Posterior vena cava (tissue), 2 donors: ENCODE results near the gene RANBP17. TPM values are rescaled to one million over a fixed set of nuclear protein-coding genes. Genes with fewer than 3 reads are reported as not detected.

Source experiments
- DNase-seq: peaks from one replicate; pipeline ENCODE4 v3.0.0-alpha.2; 2020; ENCODE audit warnings: low spot score
- intact Hi-C, 2 donors: fragments of 100-400 bp; cut with DNase I; formaldehyde crosslinking; loops; one replicate each; pipeline versions ENCODE4 v1.14.1 to v1.14.2; 2022 to 2023
- total RNA-seq, 2 donors: library from RNA; stranded (reverse); fragmentation: NEBNext Ultra II Directional; extraction: Animal tissue kit (Norgen Biotek cat#: 25700); gene quantifications; one replicate each; pipeline ENCODE4 v1.2.1, GENCODE V29; 2021
- donor health status: DM: yes; HTN: yes; CAD: no.
- donor health status: DM: yes; HTN: yes; CAD: no.

The RANBP17 gene
- total RNA-seq, 2 donors from 2014 or later: 21.7 to 24.3 TPM

DNA sequence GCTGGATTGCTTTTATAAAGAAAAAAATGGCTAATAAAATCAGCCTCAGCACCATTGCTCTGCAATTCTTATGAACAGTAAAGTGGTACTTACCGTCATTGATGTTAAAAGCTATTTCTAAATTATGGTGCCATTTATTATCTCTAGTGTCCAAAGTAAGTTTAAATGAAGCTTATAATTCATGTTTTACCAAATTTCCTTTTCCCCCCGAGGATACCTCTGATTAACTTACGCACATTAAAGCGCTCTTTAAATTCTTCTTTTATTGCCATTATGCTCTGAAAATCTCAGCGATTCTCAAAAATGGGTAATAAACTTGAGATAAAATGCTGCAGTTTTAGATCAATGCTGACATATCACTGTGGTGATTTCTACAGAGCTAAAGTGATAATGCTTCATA is 460.7 kb downstream of the RANBP17 start:
- no peak for DNase-seq
- intact Hi-C loops: no loop called here

GRCh38 chr5:171323007-171323406 is 461.2 kb downstream of the RANBP17 start:
- DNase-seq: no peak
- intact Hi-C loops: no loop called here

GRCh38 chr5:171323806-171324632 is 462.2 kb downstream of the RANBP17 start:
- intact Hi-C loops: no loop called here
- no peak for DNase-seq

DNA sequence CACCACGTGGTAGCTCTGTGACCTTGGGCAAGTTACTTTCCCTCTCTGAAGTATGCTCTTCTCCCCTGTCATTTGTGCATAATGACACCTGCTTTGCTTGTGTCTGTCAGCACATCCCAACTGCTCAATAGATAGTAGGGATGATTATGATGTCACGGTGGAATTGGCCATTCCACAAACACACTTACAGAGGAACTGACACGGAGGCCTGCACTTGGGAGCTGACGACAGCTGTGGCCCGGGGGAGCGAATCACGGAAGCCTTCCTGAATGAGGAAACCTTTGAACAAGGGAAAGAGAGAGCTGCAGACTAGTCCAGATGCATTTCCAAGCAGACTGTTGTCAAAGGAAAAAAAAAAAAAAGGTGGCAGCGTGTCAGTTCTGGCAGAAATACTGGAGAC is 468.2 kb downstream of the RANBP17 start:
- no peak for DNase-seq
- intact Hi-C loops: loop anchor here (5.0 to 10.0 kb wide), 2 partner anchors 123 to 125 kb away; no protein-coding TSS in a partner anchor

- intact Hi-C loops: loop anchor here in 1 of 2 donors (10.0 kb wide), 1 partner anchor 131 kb away; no protein-coding TSS in a partner anchor
- DNase-seq: no peak
Observed at GRCh38 chr5:171335616-171336015, 473.8 kb downstream of the RANBP17 start.

DNA sequence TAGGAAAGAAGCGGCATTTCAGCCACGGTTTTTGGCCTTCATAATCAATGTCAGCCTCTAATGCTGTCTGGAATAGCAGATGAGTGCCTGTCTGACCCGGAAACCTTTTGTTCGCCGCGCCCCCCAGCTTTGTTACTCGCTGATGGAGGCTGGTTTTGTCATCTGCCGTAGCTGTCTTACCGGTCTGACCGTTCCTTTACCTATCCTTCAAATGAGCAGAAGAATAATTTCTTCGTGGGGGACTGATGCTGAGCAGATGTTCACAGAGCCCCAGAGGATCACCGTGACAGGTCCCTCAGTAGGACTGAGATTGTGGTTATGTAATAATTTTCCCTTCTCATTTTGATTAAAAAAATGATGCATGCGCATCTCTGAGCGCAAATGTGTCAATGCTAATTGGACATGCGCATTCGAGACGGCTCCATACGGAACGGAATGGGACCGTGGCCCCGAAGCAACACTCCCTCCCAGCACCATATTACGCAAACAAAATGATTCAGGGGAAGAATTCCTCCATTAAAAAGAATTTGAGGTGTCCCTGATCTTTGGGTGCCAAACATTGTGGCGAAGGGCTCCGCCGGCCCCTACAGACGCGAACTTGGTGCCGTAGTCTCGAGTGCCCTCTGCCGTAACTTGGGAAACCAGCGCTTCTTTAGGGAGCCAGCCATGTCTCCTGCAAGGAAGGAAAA is 474.8 kb downstream of the RANBP17 start:
- intact Hi-C loops: loop anchor here in 1 of 2 donors (10.0 kb wide), 1 partner anchor 132 kb away; no protein-coding TSS in a partner anchor
- DNase-seq: no peak

- DNase-seq: no peak
- intact Hi-C loops: loop anchor here in 1 of 2 donors (10.0 kb wide), 1 partner anchor 132 kb away; no protein-coding TSS in a partner anchor
Observed at GRCh38 chr5:171337210-171337569, 475.4 kb downstream of the RANBP17 start.

DNA sequence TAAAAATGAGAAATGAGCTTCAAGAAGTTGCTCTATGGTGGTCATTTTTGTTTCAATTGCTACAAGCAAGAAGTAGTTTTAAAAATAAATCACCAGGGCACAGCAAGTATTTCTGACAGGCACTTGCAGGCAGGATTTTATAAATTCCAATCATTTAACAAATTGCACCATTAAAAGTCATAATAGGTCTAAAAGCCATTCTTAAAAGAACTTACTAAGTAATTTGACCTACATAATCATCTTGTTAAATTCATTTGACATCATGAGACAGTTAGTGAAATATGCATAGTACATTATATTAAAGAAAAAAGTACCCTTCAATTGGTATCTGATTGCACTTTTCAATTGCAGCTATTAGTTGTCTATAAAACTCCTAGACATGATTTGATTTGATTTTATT is 478.2 kb downstream of the RANBP17 start:
- no peak for DNase-seq
- intact Hi-C loops: no loop called here

- no peak for DNase-seq
- intact Hi-C loops: no loop called here
Observed at GRCh38 chr5:171340491-171340890, 478.7 kb downstream of the RANBP17 start.

- DNase-seq: no peak
- intact Hi-C loops: no loop called here
Observed at GRCh38 chr5:171342362-171343111, 480.7 kb downstream of the RANBP17 start.

GRCh38 chr5:171344936-171345608 is 483.3 kb downstream of the RANBP17 start:
- intact Hi-C loops: no loop called here
- DNase-seq: no peak

Other genes with a start within 250 kb of the RANBP17 start
- under 1 TPM in 1 of 2 donors, not detected in 1; 0.29 TPM for gene GABRP, start 78.3 kb upstream of the RANBP17 start, total RNA-seq